NCI-H146 treated with DMSO at 0.1 percent for 48 hours (cell line): ENCODE data around the gene ERVK3-1.
"Not testable (repeated sequence)": the region's sequence is repeated elsewhere in the genome, so short reads cannot be mapped to it uniquely, and the experiment has no call there.

ENCODE experiments used
- DNase-seq: peaks from one replicate; lab custom pipeline; 2025; ENCODE audit not compliant: unreplicated experiment; lab: John Stamatoyannopoulos, UW

ERVK3-1 gene, protein sequence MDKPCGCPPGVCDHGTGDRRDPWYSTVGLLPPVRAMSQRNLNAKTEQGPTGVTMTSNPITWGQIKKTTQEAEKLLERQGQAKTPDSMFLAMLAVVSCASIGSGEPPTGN

DNA sequence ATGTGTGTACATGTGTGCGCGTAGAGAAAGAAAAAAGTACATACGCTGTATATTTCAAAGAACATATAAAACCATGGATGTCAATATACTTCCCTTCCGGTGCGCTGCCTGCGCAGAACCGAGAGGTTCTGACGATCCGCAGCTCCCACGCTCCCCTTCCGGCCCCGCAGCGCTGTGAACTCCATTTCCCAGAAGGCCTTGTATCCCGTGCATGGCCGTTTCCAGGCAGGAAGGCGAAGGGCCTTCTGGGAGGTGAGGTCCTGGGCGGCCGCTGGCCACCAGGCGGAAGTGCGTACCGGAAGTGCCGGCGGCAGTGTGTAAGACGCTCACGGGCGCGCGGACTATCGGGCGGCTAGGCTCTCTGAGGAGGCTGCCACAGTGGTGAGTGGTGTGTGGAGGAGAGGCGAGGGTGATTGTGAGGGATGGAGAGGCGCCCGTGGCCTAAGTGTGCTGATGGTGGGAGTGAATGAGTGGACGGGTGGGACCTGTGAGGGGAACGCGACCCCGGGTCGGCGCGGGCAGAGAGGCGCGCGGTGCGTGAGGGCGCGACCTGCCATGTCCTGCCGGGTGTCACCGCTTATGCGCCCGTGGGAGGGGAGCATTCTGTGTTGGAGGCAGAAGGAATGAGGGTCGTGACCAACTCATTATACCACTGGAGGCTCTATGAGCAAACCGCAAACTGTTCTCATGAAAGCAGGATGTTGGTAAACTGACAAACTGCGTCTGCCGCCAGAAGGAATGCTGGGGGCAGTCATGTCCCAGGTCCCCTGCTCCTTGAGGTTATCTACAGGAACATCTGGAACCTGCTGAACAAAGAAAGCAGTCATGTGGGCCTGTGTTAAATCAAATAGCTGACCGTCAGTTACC is at the start of gene ERVK3-1:
ERVK3-1 (plus strand) TSS at position 313 of the 867 bp plus-strand sequence. CDS start 6,792 bp downstream, outside the sequence.
- DNase-seq = peak; percentile 97

DNA sequence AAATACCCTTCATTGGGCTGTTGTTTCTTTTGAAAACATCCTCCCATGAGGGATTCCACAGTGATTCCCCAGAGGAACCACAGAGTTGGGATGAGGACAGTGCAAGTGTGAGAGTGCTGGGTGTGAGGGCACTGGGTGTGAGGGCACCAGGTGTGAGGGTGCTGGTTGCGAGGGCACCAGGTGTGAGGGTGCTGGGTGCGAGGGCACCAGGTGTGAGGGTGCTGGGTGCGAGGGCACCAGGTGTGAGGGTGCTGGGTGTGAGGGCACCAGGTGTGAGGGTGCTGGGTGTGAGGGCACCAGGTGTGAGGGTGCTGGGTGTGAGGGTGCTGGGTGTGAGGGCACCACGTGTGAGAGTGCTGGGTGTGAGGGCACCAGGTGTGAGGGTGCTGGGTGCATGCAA is 46.9 kb upstream of the ERVK3-1 start:
- not testable (repeated sequence) for DNase-seq

DNA sequence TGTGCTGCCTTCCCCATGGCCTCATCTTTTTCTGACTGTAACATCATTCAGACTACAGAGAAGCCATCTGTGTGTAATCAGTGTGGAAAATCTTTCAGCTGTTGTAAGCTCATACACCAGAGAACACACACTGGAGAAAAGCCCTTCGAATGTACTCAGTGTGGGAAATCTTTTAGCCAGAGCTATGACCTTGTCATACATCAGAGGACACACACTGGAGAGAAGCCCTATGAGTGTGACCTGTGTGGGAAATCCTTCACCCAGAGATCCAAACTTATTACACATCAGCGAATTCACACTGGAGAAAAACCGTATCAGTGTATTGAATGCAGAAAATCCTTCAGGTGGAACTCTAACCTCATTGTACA is 43.6 kb upstream of the ERVK3-1 start:
- no peak for DNase-seq

DNA sequence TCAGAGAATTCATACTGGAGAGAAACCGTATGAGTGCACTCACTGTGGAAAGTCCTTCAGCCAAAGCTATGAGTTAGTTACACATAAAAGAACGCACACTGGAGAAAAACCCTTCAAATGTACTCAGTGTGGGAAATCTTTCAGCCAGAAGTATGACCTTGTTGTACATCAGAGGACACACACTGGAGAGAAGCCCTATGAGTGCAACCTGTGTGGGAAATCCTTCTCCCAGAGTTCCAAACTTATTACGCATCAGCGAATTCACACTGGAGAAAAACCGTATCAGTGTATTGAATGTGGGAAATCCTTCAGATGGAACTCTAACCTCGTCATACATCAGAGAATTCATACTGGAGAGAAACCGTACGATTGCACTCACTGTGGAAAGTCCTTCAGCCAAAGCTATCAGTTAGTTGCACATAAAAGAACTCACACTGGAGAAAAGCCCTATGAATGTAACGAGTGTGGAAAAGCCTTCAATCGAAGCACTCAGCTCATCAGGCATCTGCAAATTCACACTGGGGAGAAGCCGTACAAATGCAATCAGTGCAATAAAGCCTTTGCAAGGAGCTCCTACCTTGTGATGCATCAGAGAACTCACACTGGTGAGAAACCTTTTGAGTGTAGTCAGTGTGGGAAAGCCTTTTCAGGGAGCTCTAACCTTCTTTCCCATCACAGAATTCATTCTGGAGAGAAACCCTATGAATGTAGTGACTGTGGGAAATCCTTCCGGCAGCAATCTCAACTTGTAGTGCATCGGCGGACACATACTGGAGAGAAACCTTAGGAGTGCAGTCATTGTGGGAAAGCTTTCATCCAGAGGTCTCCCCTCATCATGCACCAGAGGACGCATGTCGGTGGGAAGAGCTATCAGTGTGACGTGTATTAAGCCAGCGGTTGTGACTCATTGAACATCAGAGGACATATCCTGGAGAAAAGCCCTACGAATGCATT is 42.9 kb upstream of the ERVK3-1 start:
- no peak for DNase-seq

DNA sequence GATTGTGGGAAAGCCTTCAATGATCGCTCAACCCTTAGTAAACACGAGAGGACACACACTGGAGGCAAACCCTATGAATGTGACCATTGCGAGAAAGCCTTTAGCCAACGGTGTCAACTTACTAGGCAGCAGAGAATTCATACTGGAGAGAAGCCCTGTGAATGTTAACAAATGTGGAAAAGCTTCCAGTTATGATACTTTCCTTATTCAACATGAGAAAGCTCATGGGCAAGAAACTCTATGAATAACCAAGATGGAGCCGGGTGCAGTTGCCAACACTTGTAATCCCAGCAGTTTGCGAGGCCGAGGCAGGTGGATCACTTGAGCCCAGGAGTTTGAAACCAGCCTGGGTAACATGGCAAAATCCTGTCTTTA is 42.3 kb upstream of the ERVK3-1 start:
- DNase-seq = no peak

DNA sequence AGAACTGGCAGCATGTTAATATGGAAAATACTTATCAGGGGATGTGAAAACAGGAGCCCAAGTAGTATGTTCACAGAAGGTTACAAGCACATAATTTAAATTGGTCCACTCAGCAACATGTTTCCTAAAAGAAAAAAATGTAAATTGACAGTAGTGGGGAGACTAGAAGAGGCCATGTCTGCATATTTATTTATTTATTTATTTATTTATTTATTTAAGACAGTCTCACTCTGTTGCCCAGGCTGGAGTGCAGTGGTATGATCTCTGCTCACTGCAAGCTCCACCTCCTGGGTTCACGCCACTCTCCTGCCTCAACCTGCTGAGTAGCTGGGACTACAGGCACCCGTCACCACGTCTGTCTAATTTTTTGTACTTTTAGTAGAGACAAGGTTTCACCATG is 40.1 kb upstream of the ERVK3-1 start:
- no peak for DNase-seq

DNA sequence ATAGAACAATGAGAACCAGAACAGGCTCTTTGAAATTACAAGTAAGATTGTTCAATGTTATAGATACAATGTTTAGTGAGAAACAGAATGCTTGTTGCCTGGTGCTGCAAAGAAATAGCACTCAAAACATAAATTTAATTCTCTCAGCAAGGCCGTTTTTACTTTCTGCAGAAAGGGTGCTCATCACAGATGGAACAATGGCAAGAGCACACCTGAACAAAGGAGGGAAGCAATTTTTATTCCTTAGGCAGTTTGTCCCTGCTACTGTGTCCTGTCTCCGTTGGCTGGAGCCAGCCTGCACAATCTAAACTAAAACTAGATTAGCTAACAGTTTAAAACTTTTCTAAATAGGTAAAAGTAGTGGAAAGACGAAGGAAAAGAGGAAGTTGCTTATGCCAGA is 36.8 kb upstream of the ERVK3-1 start:
- DNase-seq = no peak

DNA sequence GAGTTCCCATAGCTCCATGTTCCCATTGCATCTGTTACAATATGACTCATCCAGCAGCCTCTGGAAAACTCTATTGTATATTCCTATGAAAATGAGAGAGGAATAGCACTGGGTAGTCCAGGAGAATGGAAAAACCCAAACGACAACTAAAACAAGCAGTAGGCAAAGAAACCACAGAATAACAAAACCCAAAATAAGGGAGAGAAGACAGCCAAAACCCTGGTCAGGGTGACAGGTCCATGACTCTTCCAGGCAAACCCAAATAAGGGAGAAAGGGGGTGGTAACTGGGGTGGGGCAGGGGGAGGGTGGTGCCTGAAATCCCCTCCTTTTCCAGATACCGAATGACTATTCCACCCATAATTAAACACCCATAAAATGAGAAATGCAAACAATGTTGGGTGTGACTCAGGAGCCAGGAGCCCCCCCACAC is 30.4 kb upstream of the ERVK3-1 start:
- DNase-seq = no peak

DNA sequence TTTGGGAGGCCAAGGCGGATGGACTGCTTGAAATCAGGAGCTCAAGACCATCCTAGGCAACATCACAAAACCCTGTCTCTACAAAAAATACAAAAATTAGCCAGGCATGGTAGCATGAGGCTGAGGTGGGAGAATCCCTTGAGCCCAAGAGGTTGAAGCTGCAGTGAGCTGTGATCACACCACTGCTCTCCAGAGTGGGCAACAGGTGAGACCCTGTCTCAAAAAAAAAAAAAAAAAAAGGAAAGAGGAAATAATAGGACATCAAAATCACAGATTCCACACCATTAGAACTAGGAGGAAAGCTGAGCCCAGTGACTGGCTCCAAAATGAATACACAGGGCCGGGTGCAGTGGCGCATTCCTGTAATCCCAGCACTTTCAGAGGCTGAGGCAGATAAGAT is 29.6 kb upstream of the ERVK3-1 start:
- DNase-seq = no peak

DNA sequence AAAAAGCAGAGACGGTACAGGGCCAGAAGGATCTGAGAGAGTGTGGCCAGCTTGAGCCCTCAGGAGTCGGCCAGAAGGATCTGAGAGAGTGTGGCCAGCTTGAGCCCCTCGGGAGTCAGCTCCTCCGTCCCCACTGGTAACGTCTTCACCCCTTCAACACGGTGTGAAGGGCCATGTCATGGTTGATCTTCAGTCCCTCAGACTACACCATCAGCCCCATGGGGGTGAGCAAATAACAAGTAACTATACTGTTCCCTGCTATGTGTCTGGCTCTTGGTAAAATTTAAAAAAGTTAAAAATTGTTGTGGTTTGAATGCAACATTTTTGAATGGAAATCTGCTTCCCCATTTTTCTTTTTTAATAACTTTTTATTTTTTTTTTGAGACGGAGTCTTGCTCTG is 28.0 kb upstream of the ERVK3-1 start:
- DNase-seq = no peak

DNA sequence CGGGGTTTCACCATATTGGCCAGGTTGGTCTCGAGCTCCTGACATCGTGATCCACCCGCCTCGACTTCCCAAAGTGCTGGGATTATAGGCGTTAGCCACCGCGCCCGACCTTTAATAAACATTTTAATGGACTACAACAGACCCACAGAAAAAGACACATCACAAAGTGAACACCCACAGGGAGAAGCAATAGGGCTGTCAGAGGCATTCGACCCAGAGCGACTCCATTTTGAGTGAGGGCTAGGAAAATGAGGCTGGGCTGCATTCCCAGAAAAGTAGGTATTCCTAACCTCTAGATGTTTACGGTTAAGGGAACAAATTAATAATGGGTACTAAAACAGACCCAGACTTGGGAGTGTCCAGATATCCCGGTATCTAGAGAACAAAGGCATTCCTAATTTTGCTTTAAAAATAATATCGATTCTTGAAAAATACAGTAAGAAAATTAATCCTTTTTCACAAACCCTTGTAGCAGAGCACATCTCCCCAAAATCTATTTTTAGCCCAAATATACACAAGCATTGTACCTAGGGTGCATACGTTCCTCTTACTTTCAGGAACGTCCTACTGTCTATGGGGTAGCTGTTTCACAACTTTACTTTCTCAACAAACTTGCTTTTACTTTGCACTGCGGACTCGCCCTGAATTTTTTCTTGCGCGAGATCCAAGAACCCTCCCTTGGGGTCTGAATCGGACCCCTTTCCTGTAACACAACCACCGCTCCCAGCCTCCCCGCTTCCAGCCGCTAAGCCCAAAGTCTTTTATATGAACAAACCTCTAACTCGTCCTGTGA is 27.2 kb upstream of the ERVK3-1 start:
- no peak for DNase-seq

DNA sequence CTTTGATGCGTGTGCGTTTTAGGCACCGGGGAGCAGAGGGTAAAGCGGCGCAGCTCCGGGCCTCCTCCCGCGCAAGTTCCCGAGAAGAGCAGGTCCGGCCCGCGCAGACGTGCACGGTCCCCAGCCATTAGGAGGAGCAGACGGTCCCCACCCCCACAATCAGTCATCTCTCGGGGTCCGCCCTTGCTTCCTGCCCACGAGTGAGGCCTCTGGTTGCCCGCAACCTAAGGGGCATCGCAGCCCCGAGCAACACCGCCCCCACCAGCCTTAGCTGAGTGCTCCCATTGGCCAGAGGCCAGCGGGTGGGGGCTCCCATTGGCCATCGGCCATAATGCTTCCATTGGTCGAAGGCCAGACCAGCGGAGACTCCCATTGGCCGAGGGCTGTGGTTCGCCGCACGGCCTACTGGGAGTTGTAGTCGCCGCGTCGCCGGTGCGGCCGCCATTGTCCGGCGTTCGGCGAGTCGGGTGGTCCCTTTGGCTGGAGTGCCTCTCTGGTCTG is 26.6 kb upstream of the ERVK3-1 start, which contains the start of gene ZNF8:
ZNF8 (plus strand) TSS at position 415 of the 501 bp plus-strand sequence. CDS start 127 bp downstream, outside the sequence.
- DNase-seq = peak; percentile 98

DNA sequence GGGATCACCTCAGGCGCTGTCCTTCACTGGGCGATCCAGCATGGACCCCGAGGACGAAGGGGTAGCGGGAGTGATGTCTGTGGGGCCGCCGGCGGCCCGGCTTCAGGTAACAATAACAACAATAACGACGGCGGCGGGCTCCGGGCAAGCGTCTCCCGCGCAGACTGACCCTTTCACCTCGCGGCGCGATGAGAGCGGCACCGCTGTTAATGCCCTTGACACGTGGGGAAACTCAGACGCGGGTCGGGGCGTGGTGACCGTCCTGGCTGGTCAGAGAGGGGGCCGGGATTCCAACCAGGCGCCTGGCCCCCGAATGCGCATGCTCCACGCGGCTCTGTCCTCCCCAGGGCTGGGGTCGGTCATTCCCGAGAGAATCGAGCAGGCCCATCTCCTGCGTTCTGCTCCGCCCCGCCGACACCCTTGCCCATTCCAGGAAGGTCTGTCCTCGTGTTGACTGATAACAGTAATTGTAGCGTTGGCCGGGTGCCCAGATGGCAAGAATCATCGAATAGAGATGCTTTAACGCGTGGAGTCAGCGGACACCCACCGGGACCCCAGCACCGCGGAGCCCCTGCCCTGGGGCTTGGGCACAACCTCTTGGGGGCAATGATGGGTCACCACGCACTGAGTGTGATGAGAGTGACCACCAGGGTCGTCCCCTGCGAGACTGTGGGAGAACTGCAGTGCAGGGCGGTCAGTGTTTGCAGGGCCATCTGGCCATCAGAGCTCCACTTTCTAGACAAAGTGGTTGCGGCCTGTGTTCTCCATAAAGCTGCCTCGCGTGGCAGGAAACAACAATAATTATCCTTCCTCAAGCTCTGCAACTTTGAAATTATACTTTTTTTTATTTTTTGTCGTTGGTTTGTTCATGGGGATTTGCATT is 25.9 kb upstream of the ERVK3-1 start:
- DNase-seq = peak; percentile 84

DNA sequence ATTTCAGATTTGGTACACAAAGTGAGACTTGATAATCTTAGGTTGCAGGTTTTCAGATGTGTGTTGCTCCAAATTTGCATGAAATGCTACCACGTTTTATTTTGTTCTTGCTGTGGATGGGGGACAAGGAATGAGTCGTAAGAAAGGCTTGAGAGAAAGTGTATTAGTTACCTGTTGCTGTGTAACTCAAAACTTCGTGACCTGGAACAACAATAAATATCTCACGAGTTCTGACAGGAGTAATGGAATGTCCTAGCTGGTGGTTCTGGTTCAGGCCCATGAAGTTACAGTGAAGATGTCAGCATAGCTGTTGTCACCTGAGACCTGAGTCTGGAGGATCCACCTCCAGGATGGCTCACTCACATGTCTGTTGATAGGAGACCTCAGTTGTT is 25.3 kb upstream of the ERVK3-1 start:
- no peak for DNase-seq

DNA sequence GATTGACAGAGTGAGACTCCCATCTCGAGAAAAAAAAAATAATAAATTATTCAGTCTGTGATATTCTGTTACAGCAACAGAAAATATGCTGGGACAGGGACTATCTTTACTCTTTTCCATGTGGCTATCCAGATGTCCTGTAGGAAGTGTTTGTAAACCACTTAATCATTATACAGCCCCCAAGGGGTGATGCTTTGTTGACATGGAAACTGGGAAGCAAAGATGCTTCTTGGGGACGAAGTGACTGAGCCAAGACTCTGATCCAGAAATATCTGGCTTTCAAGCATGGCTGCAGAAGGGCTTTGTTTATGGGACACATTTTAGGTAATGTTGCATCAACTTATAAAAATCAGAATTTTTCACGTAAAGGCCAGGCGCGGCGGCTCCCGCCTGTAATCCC is 21.0 kb upstream of the ERVK3-1 start:
- no peak for DNase-seq

DNA sequence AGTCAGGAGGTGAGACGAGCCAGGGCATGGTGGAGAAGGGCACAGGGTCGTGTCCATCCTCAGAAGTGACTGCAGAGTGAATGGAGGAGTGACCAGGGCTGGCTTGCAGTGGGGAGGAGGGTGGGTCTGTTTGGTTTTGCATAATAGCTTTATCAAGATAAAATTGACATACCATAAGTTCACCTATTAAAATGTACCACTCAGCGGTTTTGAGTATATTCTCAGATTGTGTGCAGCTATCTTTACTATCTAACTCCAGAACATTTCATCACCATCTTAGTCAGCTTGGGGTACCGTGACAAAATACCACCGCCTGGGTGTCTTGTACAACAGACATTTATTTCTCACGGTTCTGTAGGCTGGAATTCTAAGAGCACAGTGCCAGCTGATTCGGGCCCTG is 13.2 kb upstream of the ERVK3-1 start:
- no peak for DNase-seq

DNA sequence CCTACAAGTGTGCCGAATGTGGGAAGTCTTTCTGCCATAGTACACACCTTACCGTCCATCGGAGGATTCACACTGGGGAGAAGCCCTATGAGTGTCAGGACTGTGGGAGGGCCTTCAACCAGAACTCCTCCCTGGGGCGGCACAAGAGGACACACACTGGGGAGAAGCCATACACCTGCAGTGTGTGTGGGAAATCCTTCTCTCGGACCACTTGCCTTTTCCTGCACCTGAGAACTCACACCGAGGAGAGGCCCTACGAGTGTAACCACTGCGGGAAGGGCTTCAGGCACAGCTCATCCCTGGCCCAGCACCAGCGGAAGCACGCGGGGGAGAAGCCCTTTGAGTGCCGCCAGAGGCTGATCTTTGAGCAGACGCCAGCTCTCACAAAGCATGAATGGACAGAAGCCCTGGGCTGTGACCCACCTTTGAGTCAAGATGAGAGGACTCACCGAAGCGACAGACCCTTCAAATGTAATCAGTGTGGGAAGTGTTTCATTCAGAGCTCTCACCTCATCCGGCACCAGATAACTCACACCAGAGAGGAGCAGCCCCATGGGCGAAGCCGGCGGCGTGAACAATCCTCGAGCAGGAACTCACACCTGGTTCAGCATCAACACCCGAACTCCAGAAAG is 10.3 kb upstream of the ERVK3-1 start:
- DNase-seq = no peak

DNA sequence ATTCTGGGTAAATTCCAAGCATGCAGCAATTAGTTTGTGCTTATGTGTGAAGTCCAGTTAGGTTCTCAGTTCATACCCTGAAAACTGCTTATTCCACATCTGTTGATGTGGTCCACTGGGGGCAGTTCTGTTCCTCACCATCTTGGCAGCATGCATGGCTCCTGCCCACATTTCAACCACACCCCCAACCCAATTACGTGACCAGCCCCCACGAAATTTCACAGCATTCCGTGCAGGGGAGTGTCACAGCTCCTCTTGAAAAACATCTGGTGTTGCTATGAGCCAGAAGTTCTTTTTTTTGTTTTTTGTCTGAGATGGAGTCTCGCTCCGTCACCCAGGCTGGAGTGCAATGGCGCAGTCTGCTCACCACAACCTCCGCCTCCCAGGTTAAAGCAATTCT is 9.1 kb upstream of the ERVK3-1 start:
- no peak for DNase-seq

DNA sequence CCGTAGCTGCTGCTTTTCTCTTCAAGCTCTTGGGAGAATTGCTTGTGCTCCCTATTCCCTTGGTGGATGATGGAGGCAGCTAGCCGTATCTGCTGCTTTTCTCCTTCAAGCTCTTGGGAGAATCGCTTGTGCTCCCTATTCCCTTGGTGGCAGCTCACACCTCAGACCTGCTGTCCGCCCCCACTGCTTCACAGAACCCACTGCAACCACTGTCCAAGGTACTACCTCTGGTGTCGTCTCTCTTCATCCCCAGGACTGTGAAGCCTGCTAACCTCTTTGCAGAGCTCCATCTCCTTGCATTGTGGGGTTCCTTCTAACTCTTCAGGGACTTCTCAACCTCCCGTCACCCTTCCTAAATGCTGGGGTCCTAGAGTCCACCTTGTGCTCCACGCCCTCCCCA is 4.6 kb upstream of the ERVK3-1 start:
- DNase-seq = no peak
